Left ventricle myocardium superior (tissue), 1 donor: ENCODE results near the gene SPRR4. TPM values are rescaled to one million over a fixed set of nuclear protein-coding genes. Genes with fewer than 3 reads are reported as not detected.
"Not testable (repeated sequence)": the region's sequence is repeated elsewhere in the genome, so short reads cannot be mapped to it uniquely, and the experiment has no call there.

Experiments used
- ATAC-seq: fragments of 200-7000 bp; cut with Tn5 transposase; one replicate; pipeline ENCODE4 v1.9.1; 2020; ENCODE audit warnings: mild to moderate bottlenecking, moderate library complexity
- DNase-seq: peaks from one replicate; pipeline ENCODE4 v3.0.0-alpha.2; 2020
- intact Hi-C: fragments of 100-400 bp; cut with micrococcal nuclease; formaldehyde crosslinking; loops from one replicate; pipeline ENCODE4 v1.11.0; 2022
- total RNA-seq: library from RNA; stranded (reverse); fragmentation: NEBNext Ultra II Directional; extraction: Animal tissue kit (Norgen Biotek cat#: 25700); gene quantifications from one replicate; pipeline ENCODE4 v1.2.1, GENCODE V29; 2021
- donor health status: DM: no; HTN: yes; CAD: no; lungs with severe emphysema.

SPRR4 gene
- total RNA-seq, 1 donor from 2014 or later: not detected

DNA sequence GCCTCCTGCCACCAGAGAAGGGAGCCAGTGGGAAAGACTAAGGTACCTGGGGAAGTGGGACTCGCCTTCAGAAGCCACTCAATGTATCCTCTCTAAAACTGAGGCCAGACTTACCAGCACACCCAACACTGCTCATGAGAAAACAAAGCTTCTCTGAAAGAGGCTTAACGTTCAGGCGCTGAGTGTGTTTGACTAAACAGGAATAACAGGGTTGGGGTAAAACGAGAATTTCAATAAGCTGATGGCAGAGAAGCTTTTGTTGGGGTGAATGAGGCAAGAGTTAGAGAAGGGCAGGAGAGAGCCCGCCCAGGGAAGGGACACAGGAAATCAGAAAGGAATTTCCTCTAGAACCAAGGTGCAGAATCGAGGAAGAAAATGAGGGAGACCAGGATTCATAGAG lies 29.4 kb downstream of the SPRR4 start:
- DNase-seq: no peak
- no peak for ATAC-seq
- intact Hi-C loops: no loop called here

DNA sequence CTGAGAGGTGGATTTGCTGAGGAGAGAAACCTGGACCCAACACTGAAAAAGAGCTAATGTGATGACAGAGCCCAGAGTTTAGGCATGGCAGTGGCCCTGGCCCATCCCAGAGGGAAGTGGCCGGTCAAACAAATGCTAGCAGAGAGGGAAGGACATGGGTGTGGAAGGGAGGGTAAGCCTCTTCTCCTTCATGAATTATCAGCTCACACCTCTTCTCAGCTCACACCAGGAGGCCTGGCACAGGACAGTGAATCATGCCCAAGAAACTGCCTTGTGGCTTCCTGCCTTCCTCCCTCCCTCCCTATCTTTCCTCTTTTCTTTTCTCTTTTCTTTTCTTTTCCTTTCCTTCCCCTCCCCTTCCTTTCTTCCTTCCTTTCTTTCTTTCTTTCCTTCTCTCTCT lies 29.8 kb downstream of the SPRR4 start:
- ATAC-seq (no peak), DNase-seq (no peak)
- intact Hi-C loops: no loop called here

DNA sequence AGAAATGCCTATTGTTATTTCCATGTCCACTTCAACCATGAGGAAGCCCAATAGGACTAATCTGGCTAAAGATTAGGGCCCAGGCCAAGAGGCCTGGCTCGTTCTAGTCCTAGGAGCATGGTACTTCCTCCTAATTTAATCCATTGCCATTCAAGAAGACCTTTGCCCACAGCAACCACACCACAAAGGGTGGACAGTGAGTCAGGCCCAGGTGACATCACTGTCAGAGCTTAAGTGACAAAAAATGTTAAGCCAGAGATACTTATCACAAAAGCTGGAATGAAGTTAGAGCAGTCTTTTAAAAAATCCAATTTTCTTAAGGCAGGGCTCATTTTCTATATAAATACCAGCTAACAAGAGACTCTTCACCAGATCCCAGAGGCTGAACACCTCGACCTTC lies 30.9 kb downstream of the SPRR4 start, which contains the start of gene SPRR3:
TSS of gene SPRR3 (plus strand) at position 368 of the 400 bp plus-strand sequence. CDS start 1,272 bp downstream, outside the sequence.
- intact Hi-C loops: no loop called here

DNA sequence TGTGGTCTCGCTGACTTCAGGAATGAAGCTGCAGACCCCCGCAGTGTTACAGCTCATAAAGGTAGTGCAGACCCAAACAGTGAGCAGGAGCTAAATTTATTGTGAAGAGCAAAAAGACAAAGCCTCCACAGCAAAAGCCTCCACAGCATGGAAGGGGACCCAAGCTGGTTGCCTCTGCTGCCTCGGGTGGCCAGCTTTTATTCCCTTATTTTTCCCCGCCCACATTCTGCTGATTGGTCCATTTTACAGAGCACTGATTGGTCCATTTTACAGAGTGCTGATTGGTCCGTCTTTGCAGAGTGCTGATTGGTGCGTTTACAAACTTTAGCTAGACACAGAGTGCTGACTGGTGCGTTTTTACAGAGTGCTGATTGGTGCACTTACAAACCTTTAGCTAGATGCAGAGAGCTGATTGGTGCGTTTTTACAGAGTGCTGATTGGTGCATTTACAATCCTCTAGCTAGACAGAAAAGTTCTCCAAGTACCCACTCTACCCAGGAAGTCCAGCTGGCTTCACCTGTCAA lies 40.8 kb downstream of the SPRR4 start:
- DNase-seq, ATAC-seq, intact Hi-C loops: not testable (repeated sequence)

More for the DNA sequence above, 30.9 kb downstream of the SPRR4 start, which contains the start of gene SPRR3:
- DNase-seq (no peak), ATAC-seq (no peak)

DNA sequence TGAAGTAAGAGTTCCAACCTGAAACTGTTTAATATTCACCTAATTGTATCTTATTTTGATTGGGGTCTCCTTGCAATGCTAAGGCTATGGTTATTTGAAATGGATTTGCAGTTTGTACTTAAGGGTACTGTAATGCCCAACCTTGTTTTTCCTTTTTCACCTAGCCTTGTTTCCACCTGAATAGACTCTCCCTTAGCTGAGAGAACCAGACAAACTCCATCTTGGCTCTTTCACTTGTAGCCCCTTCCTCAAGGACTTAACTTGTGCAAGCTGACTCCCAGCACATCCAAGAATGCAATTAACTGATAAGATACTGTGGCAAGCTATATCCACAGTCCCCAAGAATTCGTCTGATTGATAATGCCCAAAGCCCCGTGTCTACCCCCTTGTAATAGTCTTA lies 51.4 kb downstream of the SPRR4 start:
- DNase-seq, intact Hi-C loops, ATAC-seq: not testable (repeated sequence)

Other genes starting within 250 kb of the SPRR4 start
- not detected for gene KPRP, start 212.6 kb upstream of the SPRR4 start, total RNA-seq
- gene LCE1F, start 195.5 kb upstream of the SPRR4 start, total RNA-seq: not detected
- not detected for gene LCE1E, start 184.4 kb upstream of the SPRR4 start, total RNA-seq
- not detected for gene LCE1D, start 173.9 kb upstream of the SPRR4 start, total RNA-seq
- gene LCE1C, start 164.0 kb upstream of the SPRR4 start, total RNA-seq: not detected
- not detected for gene LCE1B, start 158.7 kb upstream of the SPRR4 start, total RNA-seq
- gene LCE1A, start 143.2 kb upstream of the SPRR4 start, total RNA-seq: not detected
- gene LCE6A, start 127.8 kb upstream of the SPRR4 start, total RNA-seq: not detected
- not detected for gene LCE7A, start 110.7 kb upstream of the SPRR4 start, total RNA-seq
- gene SMCP, start 92.3 kb upstream of the SPRR4 start, total RNA-seq: not detected
- not detected for gene IVL, start 62.1 kb upstream of the SPRR4 start, total RNA-seq
- gene SPRR5, start 23.4 kb upstream of the SPRR4 start, total RNA-seq: not detected
- not detected for gene SPRR1A, start 13.4 kb downstream of the SPRR4 start, total RNA-seq
- not detected for gene SPRR3, start 31.1 kb downstream of the SPRR4 start, total RNA-seq
- not detected for gene SPRR1B, start 60.6 kb downstream of the SPRR4 start, total RNA-seq
- gene SPRR2D, start 70.5 kb downstream of the SPRR4 start, total RNA-seq: not detected
- gene SPRR2A, start 86.9 kb downstream of the SPRR4 start, total RNA-seq: not detected
- gene SPRR2B, start 101.0 kb downstream of the SPRR4 start, total RNA-seq: not detected
- not detected for gene SPRR2E, start 123.9 kb downstream of the SPRR4 start, total RNA-seq
- gene SPRR2F, start 142.9 kb downstream of the SPRR4 start, total RNA-seq: not detected
- not detected for gene SPRR2G, start 180.2 kb downstream of the SPRR4 start, total RNA-seq
- not detected for gene LELP1, start 232.8 kb downstream of the SPRR4 start, total RNA-seq
- gene PRR9, start 246.9 kb downstream of the SPRR4 start, total RNA-seq: not detected